ENCODE data around the gene SLIT1. TPM values are rescaled to one million over a fixed set of nuclear protein-coding genes. Genes with fewer than 3 reads are reported as not detected.

The SLIT1 gene
- total and polyA plus RNA-seq, 2 donors (not counting 1 experiment from before 2014, with no cell fraction given) = 0.15 to 0.49 TPM

DNA sequence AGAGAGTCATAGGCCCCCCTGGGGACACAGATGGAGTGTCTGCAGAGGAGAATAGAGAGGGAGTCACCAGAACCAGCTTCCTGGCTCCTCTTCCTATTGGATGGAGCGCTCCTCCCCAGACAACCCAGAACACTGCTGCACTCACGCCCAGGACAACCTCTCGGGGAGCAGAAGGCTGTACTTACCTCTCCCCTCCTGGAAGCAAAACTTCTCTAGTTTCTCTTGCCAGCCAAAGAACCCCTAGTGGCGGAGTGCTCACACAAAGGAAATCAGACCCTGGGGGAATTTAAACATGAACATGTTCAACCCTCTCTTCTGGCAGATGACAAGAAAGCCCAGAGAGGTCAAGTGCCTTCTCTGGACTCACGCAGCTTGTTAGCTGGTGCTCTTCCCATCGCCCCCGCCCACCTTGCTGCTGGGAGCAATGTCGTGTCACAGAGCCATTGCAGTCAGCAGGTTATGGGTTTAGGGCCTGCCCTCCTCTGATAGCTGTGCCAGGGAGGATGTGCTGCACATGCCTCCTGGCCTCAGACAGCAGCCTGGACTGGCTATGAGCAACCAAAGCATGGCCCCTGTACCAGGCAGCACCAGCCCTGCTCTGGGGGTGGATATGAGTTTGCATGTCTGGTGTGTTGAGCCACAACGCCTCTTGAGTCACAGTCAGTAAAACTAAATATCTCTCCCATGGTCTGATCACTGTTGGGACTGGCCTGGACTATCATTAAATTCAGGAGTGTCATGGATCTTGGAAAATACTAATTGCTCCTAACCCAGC, 84.4 kb downstream of the SLIT1 start:
- Mint-ChIP-seq H3K4me1 (no peaks in the 10 kb centered on the region), H3K27ac (no peak overlapping the region), H3K4me3 (no peak overlapping the region), H3K27me3 (peaks cover 46% of the 10 kb centered on the region), H3K9me3 (ENCODE audit: insufficient read depth) (no peaks in the 10 kb centered on the region)
- Histone ChIP-seq H3K9me3 (ENCODE audit: control extremely low read depth in 1 of 3, control insufficient read depth in 2 of 3, insufficient read depth in 1 of 3, low read length in 2 of 3) (no peaks in the 10 kb centered on the region), H3K79me2 (ENCODE audit: control insufficient read depth, insufficient read depth, low read length) (no peaks in the 10 kb centered on the region), H4K20me1 (ENCODE audit: control insufficient read depth, insufficient read depth, low read length, poor library complexity, severe bottlenecking) (no peaks in the 10 kb centered on the region), H3K4me1 (ENCODE audit: control insufficient read depth in 2 of 2, insufficient read depth in 2 of 2, low read length in 2 of 2) (no peaks in the 10 kb centered on the region), H3K36me3 (replicated peaks in 1 of 2; ENCODE audit: control extremely low read depth in 1 of 2, control insufficient read depth in 1 of 2, extremely low read depth in 1 of 2, insufficient read depth in 2 of 2, low read length in 1 of 2) (no peaks in the 10 kb centered on the region), H3K27me3 (replicated peaks in 1 of 4; ENCODE audit: control extremely low read depth in 1 of 4, control insufficient read depth in 3 of 4, insufficient read depth in 4 of 4, low read length in 3 of 4) (peaks cover 0 to 5% (median under 1%) of the 10 kb centered on the region in 4 experiments), H3K4me3 (ENCODE audit: control extremely low read depth in 1 of 5, extremely low read depth in 1 of 5, insufficient read depth in 1 of 5, low read depth in 2 of 5, low read length in 4 of 5) (no peak overlapping the region), H3K27ac (ENCODE audit: low read length in 2 of 2) (no peak overlapping the region), H2AFZ (ENCODE audit: insufficient read depth, low read depth, low read length, poor library complexity, severe bottlenecking) (no peak overlapping the region), H3K4me2 (replicated peaks; ENCODE audit: low read depth, low read length, poor library complexity, severe bottlenecking) (no peak overlapping the region), H3K9ac (ENCODE audit: low read length) (no peak overlapping the region)
- no peak for ATAC-seq (ENCODE audit: low read depth)
- ChIA-PET POLR2A (no interaction called here), CTCF (interaction anchor here (0.6 to 0.9 kb wide), 2 partner anchors 77 to 109 kb away, joined by 3 read pairs; no protein-coding TSS in a partner anchor)
- intact Hi-C loops (cut with micrococcal nuclease) = no loop called here
- WGBS (ENCODE audit: insufficient coverage) = 45% methylated on average over 8 of the region's 9 CpGs
- TF ChIP-seq CTCF (IDR thresholded peaks at IDR 0.05) (no peak), EZH2 (IDR thresholded peaks at IDR 0.05; ENCODE audit: borderline replicate concordance, insufficient read depth, low read depth, low read length, poor library complexity, severe bottlenecking) (no peak)
- no peak for DNase-seq

GRCh38 chr10:97100657-97101056, 85.1 kb downstream of the SLIT1 start:
- ChIA-PET POLR2A (no interaction called here), CTCF (no interaction called here)
- H3K4me3 ChIP-seq (ENCODE audit: control extremely low read depth in 1 of 5, extremely low read depth in 1 of 5, insufficient read depth in 1 of 5, low read depth in 2 of 5, low read length in 4 of 5) = no peak overlapping the region
- WGBS (ENCODE audit: insufficient coverage) = 53% methylated on average over 6 of the region's 9 CpGs
- ATAC-seq (ENCODE audit: low read depth) (no peak), DNase-seq (no peak)
- H4K20me1 ChIP-seq (ENCODE audit: control insufficient read depth, insufficient read depth, low read length, poor library complexity, severe bottlenecking) = no peaks in the 10 kb centered on the region
- peaks cover 0 to 6% of the 10 kb centered on the region in 2 donors for H3K4me1 ChIP-seq (ENCODE audit: control insufficient read depth in 2 of 2, insufficient read depth in 2 of 2, low read length in 2 of 2)
- H3K4me2 ChIP-seq (replicated peaks; ENCODE audit: low read depth, low read length, poor library complexity, severe bottlenecking) = no peak overlapping the region
- no peaks in the 10 kb centered on the region for H3K9me3 Mint-ChIP-seq (ENCODE audit: insufficient read depth)
- no peaks in the 10 kb centered on the region for H3K9me3 ChIP-seq (ENCODE audit: control extremely low read depth in 1 of 3, control insufficient read depth in 2 of 3, insufficient read depth in 1 of 3, low read length in 2 of 3)
- peaks cover 41% of the 10 kb centered on the region for H3K27me3 Mint-ChIP-seq
- H3K4me1 Mint-ChIP-seq = peaks cover 2% of the 10 kb centered on the region
- no peak overlapping the region for H2AFZ ChIP-seq (ENCODE audit: insufficient read depth, low read depth, low read length, poor library complexity, severe bottlenecking)
- H3K27me3 ChIP-seq (replicated peaks in 1 of 4; ENCODE audit: control extremely low read depth in 1 of 4, control insufficient read depth in 3 of 4, insufficient read depth in 4 of 4, low read length in 3 of 4) = peaks cover 0 to 5% (median 1%) of the 10 kb centered on the region in 4 experiments
- no peak overlapping the region for H3K27ac ChIP-seq (ENCODE audit: low read length in 2 of 2)
- H3K36me3 ChIP-seq (replicated peaks in 1 of 2; ENCODE audit: control extremely low read depth in 1 of 2, control insufficient read depth in 1 of 2, extremely low read depth in 1 of 2, insufficient read depth in 2 of 2, low read length in 1 of 2) = no peaks in the 10 kb centered on the region
- H3K27ac Mint-ChIP-seq = no peak overlapping the region
- no peaks in the 10 kb centered on the region for H3K79me2 ChIP-seq (ENCODE audit: control insufficient read depth, insufficient read depth, low read length)
- intact Hi-C loops (cut with micrococcal nuclease) = no loop called here
- TF ChIP-seq EZH2 (IDR thresholded peaks at IDR 0.05; ENCODE audit: borderline replicate concordance, insufficient read depth, low read depth, low read length, poor library complexity, severe bottlenecking) (no peak), CTCF (IDR thresholded peaks at IDR 0.05) (no peak)
- no peak overlapping the region for H3K4me3 Mint-ChIP-seq
- no peak overlapping the region for H3K9ac ChIP-seq (ENCODE audit: low read length)
